GM12865 (cell line): ENCODE measurements around the gene NEUROD1.

Source experiments
- DNase-seq: peaks from one replicate; pipeline ENCODE4 v3.0.0; 2010; ENCODE audit warnings: low read depth
- H3K4me3 ChIP-seq: 2 replicates; pipeline ENCODE4 v1.5.1; 2011; ENCODE audit warnings: mild to moderate bottlenecking, low read depth, low read length, control low read depth
- CTCF ChIP-seq: IDR thresholded peaks from 2 replicates; pipeline ENCODE4 v1.5.1; 2011; ENCODE audit warnings: low read length, control low read depth, low read depth, inconsistent platforms; ENCODE audit not compliant: insufficient read depth; ENCODE audit errors: missing control alignments

Gene NEUROD1

DNA sequence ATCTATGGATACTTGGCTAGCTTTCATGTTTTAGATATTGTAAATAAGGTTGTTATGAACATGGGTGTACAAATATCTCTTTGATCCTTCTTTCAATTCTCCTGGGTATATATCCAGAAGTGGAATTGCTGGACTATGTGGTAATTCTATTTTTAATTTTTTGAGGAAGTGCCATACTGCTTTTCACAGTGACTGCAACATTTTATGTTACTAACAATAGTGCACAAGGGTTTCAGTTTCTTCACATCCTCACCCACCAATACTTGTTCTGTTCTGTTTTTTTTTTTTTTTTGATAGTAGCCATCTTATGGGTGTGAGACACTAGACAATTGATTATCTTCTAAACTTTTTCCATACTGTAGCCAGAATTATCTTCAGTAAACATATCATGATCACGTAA is 17.3 kb upstream of the NEUROD1 start:
- no peak for TF ChIP-seq CTCF
- no peak overlapping the region for H3K4me3 ChIP-seq
- DNase-seq, result no peak

GRCh38 chr2:181697126-181697525 is 16.8 kb upstream of the NEUROD1 start:
- no peak overlapping the region for H3K4me3 ChIP-seq
- DNase-seq, result no peak
- TF ChIP-seq CTCF, result no peak

GRCh38 chr2:181694271-181694670 is 14.0 kb upstream of the NEUROD1 start:
- TF ChIP-seq CTCF, result no peak
- DNase-seq, result no peak
- no peak overlapping the region for H3K4me3 ChIP-seq

DNA sequence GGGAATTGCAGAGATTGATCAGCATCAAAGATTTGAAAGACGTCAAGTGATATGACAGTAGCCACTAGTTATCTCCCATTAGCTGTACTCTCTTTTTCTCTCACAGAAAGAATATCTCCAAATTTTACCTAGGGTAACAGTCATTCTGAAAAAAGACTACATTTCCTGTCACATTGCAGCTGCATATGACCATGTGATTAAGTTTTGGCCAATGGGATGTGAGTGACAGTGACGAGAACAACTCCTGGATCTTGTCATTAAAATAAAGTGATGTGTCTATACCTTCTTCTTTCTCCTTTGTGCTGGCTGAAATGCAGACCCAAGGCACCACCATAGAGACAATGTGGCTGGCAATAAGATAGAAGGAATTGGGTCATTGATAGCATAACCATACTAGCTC is 10.5 kb upstream of the NEUROD1 start:
- no peak for TF ChIP-seq CTCF
- DNase-seq, result no peak
- no peak overlapping the region for H3K4me3 ChIP-seq

DNA sequence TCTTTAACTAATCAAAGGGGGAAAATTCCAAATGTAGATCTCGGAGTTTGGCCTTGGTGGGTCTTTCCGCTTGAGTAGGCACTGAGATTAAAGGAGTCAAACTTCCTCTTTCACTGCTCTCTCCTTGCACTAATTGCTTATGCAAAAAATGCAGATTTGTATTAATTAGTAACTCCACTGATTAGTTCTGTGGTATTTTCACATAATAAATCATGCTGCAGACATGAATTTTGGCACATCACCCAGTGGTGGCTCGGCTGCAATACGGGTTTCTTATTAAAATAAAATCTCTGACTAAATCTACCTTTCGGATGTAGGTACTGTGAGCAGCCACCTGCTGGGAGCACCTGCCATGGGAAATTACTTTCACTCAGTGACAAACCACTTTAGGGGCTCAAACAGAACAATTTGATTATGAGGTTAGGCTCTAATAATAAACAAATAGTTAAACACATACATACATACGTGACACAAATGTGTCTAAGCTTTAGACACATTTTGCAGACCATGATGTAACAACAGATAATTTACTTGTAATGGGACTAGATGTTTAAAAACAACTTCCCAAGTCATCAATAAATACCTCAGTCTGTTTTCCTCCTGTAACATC is 6.4 kb upstream of the NEUROD1 start:
- H3K4me3 ChIP-seq, result no peak overlapping the region
- DNase-seq, result no peak
- no peak for TF ChIP-seq CTCF

- no peak for DNase-seq
- no peak overlapping the region for H3K4me3 ChIP-seq
- no peak for TF ChIP-seq CTCF
These were observed 4.9 kb upstream of the NEUROD1 start for GRCh38 chr2:181685150-181685688.
